ENCODE measurements around the gene TINAGL1.

- TF ChIP-seq, protein P1, sequence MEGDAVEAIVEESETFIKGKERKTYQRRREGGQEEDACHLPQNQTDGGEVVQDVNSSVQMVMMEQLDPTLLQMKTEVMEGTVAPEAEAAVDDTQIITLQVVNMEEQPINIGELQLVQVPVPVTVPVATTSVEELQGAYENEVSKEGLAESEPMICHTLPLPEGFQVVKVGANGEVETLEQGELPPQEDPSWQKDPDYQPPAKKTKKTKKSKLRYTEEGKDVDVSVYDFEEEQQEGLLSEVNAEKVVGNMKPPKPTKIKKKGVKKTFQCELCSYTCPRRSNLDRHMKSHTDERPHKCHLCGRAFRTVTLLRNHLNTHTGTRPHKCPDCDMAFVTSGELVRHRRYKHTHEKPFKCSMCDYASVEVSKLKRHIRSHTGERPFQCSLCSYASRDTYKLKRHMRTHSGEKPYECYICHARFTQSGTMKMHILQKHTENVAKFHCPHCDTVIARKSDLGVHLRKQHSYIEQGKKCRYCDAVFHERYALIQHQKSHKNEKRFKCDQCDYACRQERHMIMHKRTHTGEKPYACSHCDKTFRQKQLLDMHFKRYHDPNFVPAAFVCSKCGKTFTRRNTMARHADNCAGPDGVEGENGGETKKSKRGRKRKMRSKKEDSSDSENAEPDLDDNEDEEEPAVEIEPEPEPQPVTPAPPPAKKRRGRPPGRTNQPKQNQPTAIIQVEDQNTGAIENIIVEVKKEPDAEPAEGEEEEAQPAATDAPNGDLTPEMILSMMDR (IDR thresholded peaks at IDR 0.05), result no peak
- no peak for TF ChIP-seq POLR2A (IDR thresholded peaks at IDR 0.05)
- TF ChIP-seq POLR2AphosphoS5 (IDR thresholded peaks at IDR 0.05), result no peak
- TF ChIP-seq EP300 (IDR thresholded peaks at IDR 0.05), result no peak
These were observed 16.9 kb downstream of the TINAGL1 start for GRCh38 chr1:31593136-31593665.

Measured in gastroesophageal sphincter (tissue), 3 donors.